Measurements from ENCODE around the gene EFCAB13. TPM values are rescaled to one million over a fixed set of nuclear protein-coding genes. Genes with fewer than 3 reads are reported as not detected.

EFCAB13 gene
- total and polyA plus RNA-seq, 2 of the 4 experiments (the other 2 are of a cell fraction): 0.77 to 1.4 TPM

DNA sequence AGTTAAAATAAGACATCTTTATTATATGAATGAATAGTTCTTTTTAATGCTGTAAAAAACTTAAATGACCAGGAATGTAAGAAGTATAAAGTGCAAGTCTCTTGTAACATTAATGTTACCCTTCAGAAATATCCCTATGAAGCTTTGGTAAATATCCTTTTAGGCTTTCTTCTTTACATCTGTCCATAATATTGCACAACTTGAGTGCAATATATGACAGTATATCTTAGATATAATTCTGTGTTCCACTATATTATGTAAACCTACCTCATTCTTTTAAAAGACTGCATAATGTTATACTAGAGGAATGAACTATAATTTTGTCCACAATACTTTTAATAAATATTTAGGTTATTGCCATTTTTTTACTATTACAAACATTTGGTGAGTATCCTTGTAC, 81.1 kb downstream of the EFCAB13 start:
- ATAC-seq (ENCODE audit: low read depth) (no peak), DNase-seq (no peak)
- intact Hi-C loops (cut with micrococcal nuclease): no loop called here
- no peaks in the 10 kb centered on the region for H3K9me1 ChIP-seq (ENCODE audit: insufficient read depth, low read length)
- no TSS peak for BruUV-seq (replicated peaks)
- no peak overlapping the region for H2BK20ac ChIP-seq (ENCODE audit: low read depth, low read length)
- H3K4ac ChIP-seq (ENCODE audit: low read depth, low read length): no peak overlapping the region
- H3K4me2 ChIP-seq (ENCODE audit: low read depth, low read length): no peak overlapping the region
- no peak overlapping the region for H4K5ac ChIP-seq (ENCODE audit: low read depth, low read length)
- H2BK15ac ChIP-seq (ENCODE audit: low read depth, low read length): no peak overlapping the region
- H3K4me1 ChIP-seq (ENCODE audit: control insufficient read depth, insufficient read depth, low read length): no peaks in the 10 kb centered on the region
- no peaks in the 10 kb centered on the region for H3K36me3 ChIP-seq (ENCODE audit: control insufficient read depth, insufficient read depth, low read length)
- no peak overlapping the region for H3K14ac ChIP-seq (replicated peaks; ENCODE audit: low read depth, low read length)
- no peak overlapping the region for H3K18ac ChIP-seq (ENCODE audit: low read depth, low read length)
- H3K9me3 ChIP-seq (ENCODE audit: control insufficient read depth, insufficient read depth, low read length): no peaks in the 10 kb centered on the region
- no peak overlapping the region for H4K8ac ChIP-seq (ENCODE audit: low read depth in 2 of 2, low read length in 2 of 2)
- in situ Hi-C loops (cut with MboI; ENCODE audit: low sequenced_read_pairs): no loop called here
- TF ChIP-seq, protein P1, sequence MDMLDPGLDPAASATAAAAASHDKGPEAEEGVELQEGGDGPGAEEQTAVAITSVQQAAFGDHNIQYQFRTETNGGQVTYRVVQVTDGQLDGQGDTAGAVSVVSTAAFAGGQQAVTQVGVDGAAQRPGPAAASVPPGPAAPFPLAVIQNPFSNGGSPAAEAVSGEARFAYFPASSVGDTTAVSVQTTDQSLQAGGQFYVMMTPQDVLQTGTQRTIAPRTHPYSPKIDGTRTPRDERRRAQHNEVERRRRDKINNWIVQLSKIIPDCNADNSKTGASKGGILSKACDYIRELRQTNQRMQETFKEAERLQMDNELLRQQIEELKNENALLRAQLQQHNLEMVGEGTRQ (IDR thresholded peaks at IDR 0.05; ENCODE audit: low read depth, low read length): no peak
- TF ChIP-seq MAZ (IDR thresholded peaks at IDR 0.05; ENCODE audit: borderline replicate concordance, low read depth, low read length) (no peak), RAD21 (IDR thresholded peaks at IDR 0.05; ENCODE audit: low read length) (no peak), BHLHE40 (IDR thresholded peaks at IDR 0.05; ENCODE audit: low read depth, low read length) (no peak), CEBPB (IDR thresholded peaks at IDR 0.05; ENCODE audit: low read depth, low read length) (peak; percentile 16; the same call in 1 of the 2 replicates), SMC3 (IDR thresholded peaks at IDR 0.05; ENCODE audit: low read depth, low read length) (no peak)
- TF ChIP-seq, protein P2, sequence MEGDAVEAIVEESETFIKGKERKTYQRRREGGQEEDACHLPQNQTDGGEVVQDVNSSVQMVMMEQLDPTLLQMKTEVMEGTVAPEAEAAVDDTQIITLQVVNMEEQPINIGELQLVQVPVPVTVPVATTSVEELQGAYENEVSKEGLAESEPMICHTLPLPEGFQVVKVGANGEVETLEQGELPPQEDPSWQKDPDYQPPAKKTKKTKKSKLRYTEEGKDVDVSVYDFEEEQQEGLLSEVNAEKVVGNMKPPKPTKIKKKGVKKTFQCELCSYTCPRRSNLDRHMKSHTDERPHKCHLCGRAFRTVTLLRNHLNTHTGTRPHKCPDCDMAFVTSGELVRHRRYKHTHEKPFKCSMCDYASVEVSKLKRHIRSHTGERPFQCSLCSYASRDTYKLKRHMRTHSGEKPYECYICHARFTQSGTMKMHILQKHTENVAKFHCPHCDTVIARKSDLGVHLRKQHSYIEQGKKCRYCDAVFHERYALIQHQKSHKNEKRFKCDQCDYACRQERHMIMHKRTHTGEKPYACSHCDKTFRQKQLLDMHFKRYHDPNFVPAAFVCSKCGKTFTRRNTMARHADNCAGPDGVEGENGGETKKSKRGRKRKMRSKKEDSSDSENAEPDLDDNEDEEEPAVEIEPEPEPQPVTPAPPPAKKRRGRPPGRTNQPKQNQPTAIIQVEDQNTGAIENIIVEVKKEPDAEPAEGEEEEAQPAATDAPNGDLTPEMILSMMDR (conservative IDR thresholded peaks at IDR 0.05; ENCODE audit: low read depth, low read length): no peak
- no peak overlapping the region for H3K4me3 ChIP-seq (ENCODE audit: insufficient read depth, low read depth, low read length)
- POLR2A ChIA-PET (ENCODE audit: unreplicated experiment): no interaction called here
- no peak overlapping the region for H3K23ac ChIP-seq (ENCODE audit: low read depth, low read length)
- H3K27ac ChIP-seq (ENCODE audit: insufficient read depth, low read length): no peak overlapping the region
- no peak overlapping the region for H3K9ac ChIP-seq (ENCODE audit: low read depth, low read length)
- no peak overlapping the region for H2BK5ac ChIP-seq (ENCODE audit: low read depth, low read length, poor library complexity, severe bottlenecking)
- H4K91ac ChIP-seq (ENCODE audit: insufficient read depth, low read depth, low read length): no peak overlapping the region
- no peak overlapping the region for H3K56ac ChIP-seq (ENCODE audit: extremely low read depth, insufficient read depth, low read length)
- no peaks in the 10 kb centered on the region for H3K79me1 ChIP-seq (ENCODE audit: low read depth in 1 of 2, low read length in 2 of 2)
- H3K27me3 ChIP-seq (ENCODE audit: control insufficient read depth, insufficient read depth, low read length): no peaks in the 10 kb centered on the region
- H2AFZ ChIP-seq (replicated peaks; ENCODE audit: low read length, poor library complexity): no peak overlapping the region
- CTCF ChIA-PET: no interaction called here
- H2AK9ac ChIP-seq (replicated peaks; ENCODE audit: low read depth, low read length, poor library complexity): no peak overlapping the region
- dilution Hi-C loops (cut with HindIII; ENCODE audit: low sequenced_read_pairs, unreplicated experiment): no loop called here
- no peak overlapping the region for H2AK5ac ChIP-seq (ENCODE audit: low read depth, low read length)
- no peak overlapping the region for H2BK120ac ChIP-seq (ENCODE audit: low read depth, low read length)
- no peaks in the 10 kb centered on the region for H4K20me1 ChIP-seq (ENCODE audit: insufficient read depth, low read length)

Data from IMR-90 (cell line).